Right hindlimb (tissue), 1 donor: Measurements from ENCODE around the gene WDR77.

Source experiments
- DNase-seq: peaks from one replicate; pipeline ENCODE4 v3.0.0-alpha.2; 2018

The WDR77 gene

GRCh38 chr1:111448918-111449702 lies at the start of gene WDR77, which contains the start of gene ATP5PB:
TSS of gene WDR77 (minus strand) at chr1:111449256. CDS start at chr1:111449169, 87 bp downstream.
TSS of gene ATP5PB (plus strand) at chr1:111449464. CDS start at chr1:111449542, 78 bp downstream.
- DNase-seq, result peak; percentile 98

- DNase-seq, result no peak
Measured at GRCh38 chr1:111497592-111497991, 48.5 kb upstream of the WDR77 start.

GRCh38 chr1:111496398-111496797 lies 47.3 kb upstream of the WDR77 start:
- DNase-seq, result no peak

- DNase-seq, result no peak
Measured at GRCh38 chr1:111491070-111491469, 42.0 kb upstream of the WDR77 start.

GRCh38 chr1:111490220-111490619 lies 41.2 kb upstream of the WDR77 start:
- DNase-seq, result no peak

GRCh38 chr1:111489604-111490003 lies 40.5 kb upstream of the WDR77 start:
- DNase-seq, result no peak

GRCh38 chr1:111488669-111489068 lies 39.6 kb upstream of the WDR77 start:
- no peak for DNase-seq

- DNase-seq, result no peak
Measured at GRCh38 chr1:111487133-111487532, 38.1 kb upstream of the WDR77 start.

GRCh38 chr1:111486431-111486830 lies 37.4 kb upstream of the WDR77 start:
- no peak for DNase-seq

GRCh38 chr1:111484391-111485026 lies 35.5 kb upstream of the WDR77 start:
- DNase-seq, result no peak

GRCh38 chr1:111483876-111484275 lies 34.8 kb upstream of the WDR77 start:
- DNase-seq, result no peak

GRCh38 chr1:111483166-111483565 lies 34.1 kb upstream of the WDR77 start:
- no peak for DNase-seq

GRCh38 chr1:111481387-111482221 lies 32.5 kb upstream of the WDR77 start:
- DNase-seq, result peak; percentile 81

GRCh38 chr1:111480674-111481073 lies 31.6 kb upstream of the WDR77 start:
- no peak for DNase-seq

- DNase-seq, result no peak
Measured at GRCh38 chr1:111476761-111477309, 27.8 kb upstream of the WDR77 start.

- no peak for DNase-seq
Measured at GRCh38 chr1:111476214-111476613, 27.2 kb upstream of the WDR77 start.

GRCh38 chr1:111475701-111476100 lies 26.6 kb upstream of the WDR77 start:
- DNase-seq, result no peak

GRCh38 chr1:111474521-111474920 lies 25.5 kb upstream of the WDR77 start:
- no peak for DNase-seq

GRCh38 chr1:111474106-111474505 lies 25.1 kb upstream of the WDR77 start:
- DNase-seq, result no peak

- DNase-seq, result no peak
Measured at GRCh38 chr1:111471538-111471937, 22.5 kb upstream of the WDR77 start.

- DNase-seq, result no peak
Measured at GRCh38 chr1:111471012-111471411, 22.0 kb upstream of the WDR77 start.

GRCh38 chr1:111470596-111470995 lies 21.5 kb upstream of the WDR77 start:
- DNase-seq, result no peak

- DNase-seq, result no peak
Measured at GRCh38 chr1:111469539-111469938, 20.5 kb upstream of the WDR77 start.
